Activated CD8-positive, alpha-beta T cell treated with anti-CD3 and anti-CD28 coated beads for 36 hours (primary cell): Measurements from ENCODE around the gene C9orf153. TPM values are rescaled to one million over a fixed set of nuclear protein-coding genes. Genes with fewer than 3 reads are reported as not detected.
A peak's percentile ranks its signal among the peaks of the same experiment; 100 is the strongest.

ENCODE experiments used
- ATAC-seq: fragments of 200-7000 bp; cut with Tn5 transposase; one replicate; pipeline ENCODE4 v1.10.0; 2021; ENCODE audit warnings: mild to moderate bottlenecking, moderate library complexity
- CTCF ChIA-PET: fragments of 350-600 bp; sonication (Branson Sonifier 250); formaldehyde crosslinking; loops from one replicate; lab custom pipeline; 2021; ENCODE audit warnings: antibody characterized with exemption; lab: Charles Lee
- POLR2A ChIA-PET: fragments of 350-600 bp; sonication (Branson Sonifier 250); formaldehyde crosslinking; loops from one replicate; lab custom pipeline; 2021; ENCODE audit warnings: antibody characterized with exemption; lab: Charles Lee
- DNase-seq: peaks from one replicate; pipeline ENCODE4 v3.0.0-alpha.2; 2020
- H3K27ac Mint-ChIP-seq: one replicate; pipeline ENCODE4 v1.8.0; 2021; ENCODE audit warnings: mild to moderate bottlenecking, mixed read lengths
- H3K27me3 Mint-ChIP-seq: one replicate; pipeline ENCODE4 v1.8.0; 2021; ENCODE audit warnings: mixed read lengths
- H3K36me3 Mint-ChIP-seq: one replicate; pipeline ENCODE4 v1.8.0; 2021; ENCODE audit warnings: low read depth, mixed read lengths
- H3K4me1 Mint-ChIP-seq: one replicate; pipeline ENCODE4 v1.8.0; 2021; ENCODE audit warnings: low read depth, mixed read lengths
- H3K4me3 Mint-ChIP-seq: one replicate; pipeline ENCODE4 v1.8.0; 2021; ENCODE audit warnings: mild to moderate bottlenecking, moderate library complexity, mixed read lengths
- H3K9me3 Mint-ChIP-seq: one replicate; pipeline ENCODE4 v1.8.0; 2021; ENCODE audit warnings: mixed read lengths
- CTCF ChIP-seq: fragments of 200-600 bp; IDR thresholded peaks from one replicate; pipeline ENCODE4 v1.8.0; 2022; ENCODE audit warnings: antibody characterized with exemption, mild to moderate bottlenecking
- intact Hi-C: fragments of 100-400 bp; cut with micrococcal nuclease; formaldehyde crosslinking; loops from one replicate; pipeline ENCODE4 v1.10.0; 2022
- total RNA-seq, 2 experiments: library from RNA; stranded (reverse); gene quantifications; one replicate each; pipeline ENCODE4 v1.2.3, GENCODE V29; 2021

The C9orf153 gene
- under 1 TPM; 0.16 to 0.40 TPM for total RNA-seq

GRCh38 chr9:86259557-86259956 lies at the start of gene C9orf153:
Gene C9orf153, minus strand, starts transcription at chr9:86259657. Its CDS starts 30,054 bp downstream, at chr9:86229603.
- Mint-ChIP-seq H3K36me3 (peaks cover 23% of the 10 kb centered on the region), H3K27ac (no peak within 1 kb of the TSS), H3K4me1 (no peaks in the 10 kb centered on the region), H3K27me3 (no peaks in the 10 kb centered on the region), H3K9me3 (no peaks in the 10 kb centered on the region), H3K4me3 (no peak within 1 kb of the TSS)
- intact Hi-C loops = no loop called here
- DNase-seq (no peak), ATAC-seq (no peak)
- CTCF ChIA-PET = no interaction called here
- TF ChIP-seq CTCF = no peak
- POLR2A ChIA-PET = no interaction called here

GRCh38 chr9:86308687-86309086 lies 49.2 kb upstream of the C9orf153 start:
- intact Hi-C loops = no loop called here
- Mint-ChIP-seq H3K36me3 (peaks cover 62% of the 10 kb centered on the region), H3K27me3 (no peaks in the 10 kb centered on the region), H3K4me1 (peaks cover 10% of the 10 kb centered on the region), H3K9me3 (no peaks in the 10 kb centered on the region), H3K4me3 (no peak overlapping the region), H3K27ac (no peak overlapping the region)
- no peak for ATAC-seq
- CTCF ChIA-PET = no interaction called here
- POLR2A ChIA-PET = interaction anchor here (1.5 kb wide), 1 partner anchor 26 kb away, joined by 4 read pairs; the partner anchor contains the start of gene ISCA1
- DNase-seq = no peak
- TF ChIP-seq CTCF = no peak

GRCh38 chr9:86304236-86304730 lies 44.8 kb upstream of the C9orf153 start:
- Mint-ChIP-seq H3K4me3 (no peak overlapping the region), H3K4me1 (peaks cover 25% of the 10 kb centered on the region), H3K27ac (peak overlapping the region; percentile 71), H3K9me3 (no peaks in the 10 kb centered on the region), H3K27me3 (no peaks in the 10 kb centered on the region), H3K36me3 (peaks cover 53% of the 10 kb centered on the region)
- no peak for DNase-seq
- no peak for TF ChIP-seq CTCF
- POLR2A ChIA-PET = interaction anchor here (1.0 kb wide), 1 partner anchor 22 kb away, joined by 4 read pairs; the partner anchor contains the start of gene ISCA1
- no peak for ATAC-seq
- CTCF ChIA-PET = no interaction called here
- intact Hi-C loops = no loop called here

- peak overlapping the region; percentile 94 for H3K27ac Mint-ChIP-seq
- TF ChIP-seq CTCF = no peak
- POLR2A ChIA-PET = interaction anchor here (0.5 to 0.9 kb wide), 3 partner anchors 21 to 52 kb away, joined by 3 to 4 read pairs (median 4); partner anchors contain the start of gene ISCA1
- H3K9me3 Mint-ChIP-seq = no peaks in the 10 kb centered on the region
- peak overlapping the region; percentile 23 for H3K4me3 Mint-ChIP-seq
- ATAC-seq (peak; percentile 96), DNase-seq (peak; percentile 68)
- peaks cover 57% of the 10 kb centered on the region for H3K36me3 Mint-ChIP-seq
- CTCF ChIA-PET = no interaction called here
- intact Hi-C loops = no loop called here
- H3K27me3 Mint-ChIP-seq = no peaks in the 10 kb centered on the region
- peaks cover 32% of the 10 kb centered on the region for H3K4me1 Mint-ChIP-seq
Measured at GRCh38 chr9:86303316-86303975, 44.0 kb upstream of the C9orf153 start.

GRCh38 chr9:86301686-86302085 lies 42.2 kb upstream of the C9orf153 start:
- peak overlapping the region; percentile 69 for H3K27ac Mint-ChIP-seq
- H3K4me1 Mint-ChIP-seq = peaks cover 32% of the 10 kb centered on the region
- TF ChIP-seq CTCF = no peak
- no peaks in the 10 kb centered on the region for H3K27me3 Mint-ChIP-seq
- no peak overlapping the region for H3K4me3 Mint-ChIP-seq
- ChIA-PET POLR2A (interaction anchor here (0.7 kb wide), 1 partner anchor 10 kb away, joined by 3 read pairs; no protein-coding TSS in a partner anchor), CTCF (interaction anchor here (1.0 kb wide), 1 partner anchor 15 kb away, joined by 4 read pairs; no protein-coding TSS in a partner anchor)
- no peak for ATAC-seq
- H3K9me3 Mint-ChIP-seq = no peaks in the 10 kb centered on the region
- intact Hi-C loops = no loop called here
- no peak for DNase-seq
- peaks cover 58% of the 10 kb centered on the region for H3K36me3 Mint-ChIP-seq
